HepG2 (cell line): ENCODE measurements around the gene AMZ1.

ENCODE experiments used
- AHR ChIP-seq: IDR thresholded peaks from 2 replicates; pipeline ENCODE4 v1.6.1; 2018; ENCODE audit warnings: missing genetic modification reagents, missing compliant biosample characterization
- CBX5 ChIP-seq: sonication (generic); formaldehyde crosslinking; IDR thresholded peaks from 2 replicates; pipeline ENCODE4 v1.4.0; 2020; ENCODE audit warnings: missing genetic modification reagents, borderline replicate concordance
- CTCF ChIP-seq: sonication (generic); formaldehyde crosslinking; IDR thresholded peaks from 2 replicates; pipeline ENCODE4 v1.5.0; 2020; ENCODE audit warnings: mild to moderate bottlenecking, missing genetic modification reagents, moderate library complexity
- KDM1A ChIP-seq: IDR thresholded peaks from 2 replicates; pipeline ENCODE4 v1.6.1; 2016; ENCODE audit warnings: missing compliant biosample characterization
- POLR2A ChIP-seq, 2 experiments: IDR thresholded peaks; 2 replicates each; pipeline ENCODE4 v1.6.1; 2011; ENCODE audit warnings: low read depth in 2 of 2, low read length in 2 of 2, mild to moderate bottlenecking in 1 of 2, moderate library complexity in 1 of 2; ENCODE audit not compliant: insufficient read depth in 1 of 2
- RAD21 ChIP-seq: fragments of 450-650 bp; formaldehyde crosslinking; IDR thresholded peaks from 2 replicates; pipeline ENCODE4 v1.5.0; 2020; ENCODE audit warnings: mild to moderate bottlenecking
- ZNF292 ChIP-seq: sonication (generic); formaldehyde crosslinking; IDR thresholded peaks from 2 replicates; pipeline ENCODE4 v1.8.1; 2022; ENCODE audit warnings: mild to moderate bottlenecking, low read depth, missing genetic modification reagents, borderline replicate concordance
- ZNF512 ChIP-seq: sonication (generic); formaldehyde crosslinking; IDR thresholded peaks from 2 replicates; pipeline ENCODE4 v1.4.0; 2020; ENCODE audit warnings: mild to moderate bottlenecking, missing genetic modification reagents

- TF ChIP-seq CTCF (CRISPR knock-in tag) (no peak), ZNF292 (CRISPR knock-in tag) (no peak), AHR (CRISPR knock-in tag) (no peak), ZNF512 (CRISPR knock-in tag) (no peak), RAD21 (no peak), POLR2A (IDR thresholded peaks at IDR 0.05; ENCODE audit: insufficient read depth in 1 of 2, low read depth in 2 of 2, low read length in 2 of 2) (no peak), CBX5 (CRISPR knock-in tag) (no peak), KDM1A (no peak)
These were observed 17.5 kb downstream of the AMZ1 start for GRCh38 chr7:2705371-2706096.
